ENCODE results near the gene CUX1. TPM values are rescaled to one million over a fixed set of nuclear protein-coding genes. Genes with fewer than 3 reads are reported as not detected.

Gene CUX1
- total RNA-seq, 4 donors from 2014 or later = 52.5 to 93.6 (median 63.7) TPM

- DNase-seq (ENCODE audit: low spot score in 2 of 2) = no peak
- Histone ChIP-seq H3K27me3 (no peaks in the 10 kb centered on the region), H3K4me3 (no peak overlapping the region), H3K27ac (no peak overlapping the region), H3K4me1 (no peaks in the 10 kb centered on the region), H3K9me3 (no peaks in the 10 kb centered on the region), H3K36me3 (no peaks in the 10 kb centered on the region)
- TF ChIP-seq POLR2AphosphoS5 (IDR thresholded peaks at IDR 0.05) (no peak), POLR2A (IDR thresholded peaks at IDR 0.05) (no peak), EP300 (IDR thresholded peaks at IDR 0.05) (no peak), CTCF (IDR thresholded peaks at IDR 0.05) (no peak)
- WGBS = 71% methylated on average over 5 of the region's 5 CpGs
These were observed 159.0 kb downstream of the CUX1 start for GRCh38 chr7:101976411-101976810.

- H3K4me1 ChIP-seq = no peaks in the 10 kb centered on the region
- WGBS = 96% methylated on average over 4 of the region's 4 CpGs
- DNase-seq (ENCODE audit: low spot score in 2 of 2) = no peak
- no peak overlapping the region for H3K27ac ChIP-seq
- H3K4me3 ChIP-seq = no peak overlapping the region
- H3K27me3 ChIP-seq = no peaks in the 10 kb centered on the region
- TF ChIP-seq POLR2AphosphoS5 (IDR thresholded peaks at IDR 0.05) (no peak), EP300 (IDR thresholded peaks at IDR 0.05) (no peak), CTCF (IDR thresholded peaks at IDR 0.05) (no peak), POLR2A (IDR thresholded peaks at IDR 0.05) (no peak)
- no peaks in the 10 kb centered on the region for H3K9me3 ChIP-seq
- no peaks in the 10 kb centered on the region for H3K36me3 ChIP-seq
These were observed 159.8 kb downstream of the CUX1 start for GRCh38 chr7:101977249-101977648.

- no peaks in the 10 kb centered on the region for H3K27me3 ChIP-seq
- 94% methylated on average over 10 of the region's 10 CpGs for WGBS
- TF ChIP-seq POLR2AphosphoS5 (IDR thresholded peaks at IDR 0.05) = no peak
- TF ChIP-seq EP300 (IDR thresholded peaks at IDR 0.05) = no peak
- no peak for TF ChIP-seq CTCF (IDR thresholded peaks at IDR 0.05)
These were observed 161.3 kb downstream of the CUX1 start for GRCh38 chr7:101978683-101979082.

GRCh38 chr7:101983147-101983811 is 165.9 kb downstream of the CUX1 start:
- DNase-seq (ENCODE audit: low spot score in 2 of 2) = no peak
- WGBS = 95% methylated on average over 4 of the region's 4 CpGs
- H3K4me1 ChIP-seq = no peaks in the 10 kb centered on the region
- H3K27ac ChIP-seq = no peak overlapping the region
- no peaks in the 10 kb centered on the region for H3K36me3 ChIP-seq
- no peaks in the 10 kb centered on the region for H3K27me3 ChIP-seq
- TF ChIP-seq POLR2A (IDR thresholded peaks at IDR 0.05) (no peak), EP300 (IDR thresholded peaks at IDR 0.05) (no peak), POLR2AphosphoS5 (IDR thresholded peaks at IDR 0.05) (no peak), CTCF (IDR thresholded peaks at IDR 0.05) (no peak)
- no peak overlapping the region for H3K4me3 ChIP-seq
- no peaks in the 10 kb centered on the region for H3K9me3 ChIP-seq

More at GRCh38 chr7:101978683-101979082, 161.3 kb downstream of the CUX1 start:
- Histone ChIP-seq H3K36me3 (no peaks in the 10 kb centered on the region), H3K4me3 (no peak overlapping the region), H3K4me1 (no peaks in the 10 kb centered on the region), H3K9me3 (no peaks in the 10 kb centered on the region), H3K27ac (no peak overlapping the region)
- DNase-seq (ENCODE audit: low spot score in 2 of 2) = no peak

GRCh38 chr7:101984133-101984879 is 166.9 kb downstream of the CUX1 start:
- no peaks in the 10 kb centered on the region for H3K27me3 ChIP-seq
- no peaks in the 10 kb centered on the region for H3K4me1 ChIP-seq
- TF ChIP-seq POLR2AphosphoS5 (IDR thresholded peaks at IDR 0.05) (no peak), CTCF (IDR thresholded peaks at IDR 0.05) (no peak), POLR2A (IDR thresholded peaks at IDR 0.05) (no peak), EP300 (IDR thresholded peaks at IDR 0.05) (no peak)
- H3K9me3 ChIP-seq = no peaks in the 10 kb centered on the region
- no peaks in the 10 kb centered on the region for H3K36me3 ChIP-seq
- no peak for DNase-seq (ENCODE audit: low spot score in 2 of 2)
- no peak overlapping the region for H3K27ac ChIP-seq
- WGBS = 94% methylated on average over 18 of the region's 18 CpGs
- H3K4me3 ChIP-seq = no peak overlapping the region

Measured in suprapubic skin (tissue), 4 donors.